Mesothelial cell of epicardium (in vitro differentiated cells): ENCODE data around the gene AKAP4. TPM values are rescaled to one million over a fixed set of nuclear protein-coding genes. Genes with fewer than 3 reads are reported as not detected.

ENCODE experiments used
- DNase-seq, 2 experiments: peaks; one replicate each; pipeline ENCODE4 v3.0.0; 2021; ENCODE audit warnings: low spot score in 2 of 2; ENCODE audit not compliant: unreplicated experiment in 2 of 2
- H3K27ac Mint-ChIP-seq: 2 replicates; pipeline ENCODE4 v1.8.0; 2021; ENCODE audit warnings: mixed read lengths
- H3K27me3 Mint-ChIP-seq: 2 replicates; pipeline ENCODE4 v1.8.0; 2021; ENCODE audit warnings: low read depth, mixed read lengths
- H3K36me3 Mint-ChIP-seq: 2 replicates; pipeline ENCODE4 v1.8.0; 2021; ENCODE audit warnings: mixed read lengths
- H3K4me1 Mint-ChIP-seq: 2 replicates; pipeline ENCODE4 v1.8.0; 2021; ENCODE audit warnings: mixed read lengths
- H3K4me3 Mint-ChIP-seq: 2 replicates; pipeline ENCODE4 v1.8.0; 2021; ENCODE audit warnings: mild to moderate bottlenecking, moderate library complexity, mixed read lengths
- H3K9me3 Mint-ChIP-seq: 2 replicates; pipeline ENCODE4 v1.8.0; 2021; ENCODE audit warnings: mixed read lengths
- total RNA-seq: library from RNA; stranded (reverse); gene quantifications from 3 replicates; pipeline ENCODE4 v1.2.1, GENCODE V29; 2021
- TF ChIP-seq, protein P1 (sequence below): fragments of 200-600 bp; sonication (generic); IDR thresholded peaks from one replicate; pipeline ENCODE4 v1.5.0; 2021; ENCODE audit warnings: antibody characterized with exemption; ENCODE audit not compliant: unreplicated experiment

AKAP4 gene
- total RNA-seq, 1 donor from 2014 or later: not detected

DNA sequence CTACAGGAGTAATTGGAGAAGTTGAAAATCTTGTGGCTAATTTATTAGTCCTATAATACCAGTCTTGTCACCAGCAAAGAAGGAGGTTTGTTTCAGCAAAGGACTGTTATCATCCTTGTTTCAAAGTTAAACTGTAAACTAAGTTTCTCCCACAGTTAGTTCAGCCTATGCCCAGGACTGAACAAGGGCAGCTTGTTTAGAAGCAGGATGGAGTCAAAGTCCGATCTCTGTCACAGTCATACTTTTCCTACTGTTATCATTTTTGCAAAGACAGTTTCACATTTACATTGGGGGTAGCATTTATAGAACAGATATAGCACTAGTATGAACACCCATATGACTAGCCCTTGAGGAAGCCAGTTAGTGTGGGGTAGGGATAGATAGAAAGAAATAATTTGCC is 46.4 kb downstream of the AKAP4 start:
- Mint-ChIP-seq H3K27ac (no peak overlapping the region), H3K4me1 (peaks cover 4% of the 10 kb centered on the region), H3K36me3 (no peaks in the 10 kb centered on the region), H3K9me3 (peaks cover 27% of the 10 kb centered on the region), H3K4me3 (no peak overlapping the region), H3K27me3 (no peaks in the 10 kb centered on the region)
- TF ChIP-seq, protein P1, sequence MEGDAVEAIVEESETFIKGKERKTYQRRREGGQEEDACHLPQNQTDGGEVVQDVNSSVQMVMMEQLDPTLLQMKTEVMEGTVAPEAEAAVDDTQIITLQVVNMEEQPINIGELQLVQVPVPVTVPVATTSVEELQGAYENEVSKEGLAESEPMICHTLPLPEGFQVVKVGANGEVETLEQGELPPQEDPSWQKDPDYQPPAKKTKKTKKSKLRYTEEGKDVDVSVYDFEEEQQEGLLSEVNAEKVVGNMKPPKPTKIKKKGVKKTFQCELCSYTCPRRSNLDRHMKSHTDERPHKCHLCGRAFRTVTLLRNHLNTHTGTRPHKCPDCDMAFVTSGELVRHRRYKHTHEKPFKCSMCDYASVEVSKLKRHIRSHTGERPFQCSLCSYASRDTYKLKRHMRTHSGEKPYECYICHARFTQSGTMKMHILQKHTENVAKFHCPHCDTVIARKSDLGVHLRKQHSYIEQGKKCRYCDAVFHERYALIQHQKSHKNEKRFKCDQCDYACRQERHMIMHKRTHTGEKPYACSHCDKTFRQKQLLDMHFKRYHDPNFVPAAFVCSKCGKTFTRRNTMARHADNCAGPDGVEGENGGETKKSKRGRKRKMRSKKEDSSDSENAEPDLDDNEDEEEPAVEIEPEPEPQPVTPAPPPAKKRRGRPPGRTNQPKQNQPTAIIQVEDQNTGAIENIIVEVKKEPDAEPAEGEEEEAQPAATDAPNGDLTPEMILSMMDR: no peak
- no peak for DNase-seq

DNA sequence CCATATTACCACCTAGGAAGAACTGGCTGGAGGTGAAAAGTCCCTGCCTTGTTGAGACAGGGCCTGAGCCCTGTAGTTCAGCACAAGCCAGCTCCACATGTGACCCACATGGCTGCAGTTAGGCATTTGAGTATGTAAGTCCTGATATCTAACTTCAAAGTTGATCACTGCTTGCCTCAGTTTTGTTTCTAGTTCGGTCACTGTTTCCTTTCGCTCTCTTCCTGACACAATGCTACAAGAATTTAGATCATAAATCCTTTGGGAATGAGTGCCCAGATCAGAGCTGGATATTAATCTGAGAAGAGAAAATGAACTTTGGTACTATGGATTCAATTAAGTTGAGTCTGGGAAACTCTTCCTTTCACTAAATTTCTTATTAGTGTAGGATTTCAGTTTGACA is 48.4 kb downstream of the AKAP4 start:
- peaks cover 27% of the 10 kb centered on the region for H3K9me3 Mint-ChIP-seq
- no peak overlapping the region for H3K4me3 Mint-ChIP-seq
- H3K27ac Mint-ChIP-seq: no peak overlapping the region
- no peaks in the 10 kb centered on the region for H3K4me1 Mint-ChIP-seq
- DNase-seq: no peak
- TF ChIP-seq, protein P1: no peak
- no peaks in the 10 kb centered on the region for H3K27me3 Mint-ChIP-seq
- H3K36me3 Mint-ChIP-seq: no peaks in the 10 kb centered on the region

DNA sequence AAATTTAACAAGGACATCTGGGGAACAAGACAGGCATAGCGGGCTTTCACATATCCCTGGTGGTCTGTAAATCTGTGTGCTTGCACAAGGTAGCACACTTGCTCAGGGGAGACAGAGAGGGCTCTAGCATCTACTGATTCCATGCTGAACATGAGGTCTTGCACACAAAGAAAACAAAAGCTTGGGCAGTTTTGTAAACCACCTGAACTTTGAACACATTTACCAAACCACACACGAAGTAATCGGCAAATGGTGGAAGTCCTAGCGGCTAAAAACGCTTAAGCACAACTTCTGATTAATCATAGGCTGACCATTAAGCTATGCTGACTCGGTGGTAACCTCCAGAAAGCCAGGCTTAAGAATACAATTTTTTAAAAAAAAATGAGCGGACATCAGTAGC is 52.8 kb downstream of the AKAP4 start:
- Mint-ChIP-seq H3K4me1 (no peaks in the 10 kb centered on the region), H3K9me3 (peaks cover 6% of the 10 kb centered on the region), H3K27me3 (no peaks in the 10 kb centered on the region), H3K27ac (no peak overlapping the region), H3K36me3 (no peaks in the 10 kb centered on the region), H3K4me3 (no peak overlapping the region)
- TF ChIP-seq, protein P1: no peak
- no peak for DNase-seq

Other genes with a start within 250 kb of the AKAP4 start
- 0.36 to 0.60 TPM (median 0.40 TPM) in 3 replicates for gene CCNB3, start 3.8 kb upstream of the AKAP4 start, total RNA-seq